ENCODE results near the gene KIF12. TPM values are rescaled to one million over a fixed set of nuclear protein-coding genes. Genes with fewer than 3 reads are reported as not detected.

KIF12 gene
- under 0.01 and 0.78 TPM in 2 replicates for total RNA-seq

DNA sequence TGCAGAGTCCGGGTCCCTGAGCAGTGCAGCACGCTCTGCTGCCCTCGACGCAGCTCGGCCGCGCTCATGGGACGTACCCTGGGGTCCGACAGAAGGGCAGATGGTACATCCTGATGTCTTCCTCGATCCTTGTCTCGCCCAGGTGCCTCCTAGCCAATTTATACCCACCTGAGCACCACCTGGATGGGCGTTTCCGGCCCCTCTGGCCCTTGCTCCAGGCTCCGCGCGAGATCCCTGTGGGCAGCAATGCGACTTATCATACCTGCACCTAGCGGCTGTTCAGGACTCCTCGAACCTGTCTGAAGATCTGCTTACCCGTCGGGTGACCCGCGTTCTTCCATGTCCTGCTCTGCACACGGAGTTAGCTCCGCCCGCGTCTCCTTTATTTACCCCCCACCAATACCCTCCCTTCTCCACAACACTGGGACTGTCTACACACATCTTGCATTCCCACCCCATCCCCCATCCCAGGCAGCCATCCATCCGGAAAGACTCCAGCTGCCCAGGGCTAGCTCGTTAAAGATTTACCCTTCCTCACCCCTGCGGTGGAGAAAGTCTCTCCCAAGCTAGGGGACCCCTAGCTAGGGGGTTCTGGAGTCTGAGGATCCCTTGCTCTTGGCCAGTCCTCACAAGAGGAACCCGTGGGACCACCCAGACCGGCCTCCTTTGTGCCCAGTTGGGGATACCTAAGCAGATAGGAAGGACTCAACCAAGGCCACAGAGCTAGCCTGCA is at the start of gene KIF12:
Gene KIF12, minus strand, starts transcription at position 357 of the 733 bp plus-strand sequence. Its CDS starts 16 bp downstream, at position 341.

GRCh38 chr9:114078021-114078780 is 20.9 kb downstream of the KIF12 start, which contains the start of gene AMBP:
Gene AMBP (minus strand): TSS chr9:114078300. CDS start chr9:114078209, 91 bp downstream.

Other genes with a start within 250 kb of the KIF12 start
- gene ZNF618, start 223.0 kb downstream of the KIF12 start, total RNA-seq, result 2.1 and 11.8 TPM in 2 replicates
- not detected in 2 replicates for gene AMBP, start 21.0 kb downstream of the KIF12 start, total RNA-seq
- gene COL27A1, start 56.2 kb upstream of the KIF12 start, total RNA-seq, result 3.1 and 10.5 TPM in 2 replicates
- not detected in 2 replicates for gene ORM1, start 223.8 kb upstream of the KIF12 start, total RNA-seq
- gene ORM2, start 230.6 kb upstream of the KIF12 start, total RNA-seq, result not detected in 2 replicates

Data from nasal cavity respiratory epithelium epithelial cell of viscerocranial mucosa (primary cell).